GM23338 (cell line): ENCODE measurements around the gene GRM8.

ENCODE experiments used
- CREB1 ChIP-seq: fragments of 250-450 bp; sonication (Bioruptor Pico); IDR thresholded peaks from 2 replicates; pipeline ENCODE4 v1.5.0; 2020; ENCODE audit warnings: low read depth, mild to moderate bottlenecking, moderate library complexity
- CTCF ChIP-seq, 2 experiments: fragments of 200-600 bp in 1 of 2; sonication (generic) in 1 of 2; conservative IDR thresholded peaks; 2 replicates each; pipeline versions ENCODE4 v1.5.1 to v1.6.1; 2016 to 2017; ENCODE audit warnings: antibody characterized with exemption in 2 of 2, low read depth in 2 of 2, mild to moderate bottlenecking in 2 of 2, moderate library complexity in 1 of 2
- ETS1 ChIP-seq: IDR thresholded peaks from 2 replicates; pipeline ENCODE4 v1.6.1; 2016; ENCODE audit warnings: antibody characterized with exemption
- EZH2 ChIP-seq: fragments of 200-600 bp; sonication (generic); IDR thresholded peaks from one replicate; pipeline ENCODE4 v1.8.0; 2017; ENCODE audit warnings: antibody characterized with exemption, mild to moderate bottlenecking, low read depth; ENCODE audit not compliant: unreplicated experiment
- EZH2phosphoT487 ChIP-seq: fragments of 200-600 bp; sonication (generic); IDR thresholded peaks from one replicate; pipeline ENCODE4 v1.8.1; 2018; ENCODE audit warnings: antibody characterized with exemption; ENCODE audit not compliant: unreplicated experiment
- JUNB ChIP-seq: IDR thresholded peaks from one replicate; pipeline ENCODE4 v1.6.1; 2016; ENCODE audit warnings: antibody characterized with exemption; ENCODE audit not compliant: unreplicated experiment
- POLR2AphosphoS5 ChIP-seq: IDR thresholded peaks from 2 replicates; pipeline ENCODE4 v1.6.1; 2016; ENCODE audit warnings: antibody characterized with exemption, low read depth
- REST ChIP-seq: IDR thresholded peaks from one replicate; pipeline ENCODE4 v1.6.1; 2018; ENCODE audit warnings: antibody characterized with exemption; ENCODE audit not compliant: unreplicated experiment
- ZNF114 ChIP-seq: fragments of 250-450 bp; sonication (Bioruptor Pico); IDR thresholded peaks from 2 replicates; pipeline ENCODE4 v1.5.0; 2020; ENCODE audit warnings: mild to moderate bottlenecking, moderate library complexity
- ZNF331 ChIP-seq: fragments of 250-450 bp; sonication (Bioruptor Pico); IDR thresholded peaks from 2 replicates; pipeline ENCODE4 v1.5.0; 2020; ENCODE audit warnings: low read depth, mild to moderate bottlenecking, moderate library complexity

GRCh38 chr7:126569402-126569801 is 683.3 kb downstream of the GRM8 start:
- TF ChIP-seq CTCF (conservative IDR thresholded peaks at IDR 0.05; ENCODE audit: low read depth in 2 of 2), result no peak
- TF ChIP-seq POLR2AphosphoS5, result no peak
- TF ChIP-seq CREB1, result no peak
- TF ChIP-seq EZH2phosphoT487, result no peak
- TF ChIP-seq REST, result no peak
- TF ChIP-seq EZH2, result no peak
- TF ChIP-seq JUNB, result no peak
- no peak for TF ChIP-seq ETS1
- TF ChIP-seq ZNF114 (CRISPR knock-in tag), result no peak
- no peak for TF ChIP-seq ZNF331 (CRISPR knock-in tag)
